DMS79 (cell line): ENCODE measurements around the gene ANO9.
"Not testable (repeated sequence)": the region's sequence is repeated elsewhere in the genome, so short reads cannot be mapped to it uniquely, and the experiment has no call there.

Experiments
- DNase-seq: peaks from one replicate; lab custom pipeline; 2025; lab: John Stamatoyannopoulos, UW

ANO9 gene

GRCh38 chr11:400241-400689 lies 41.5 kb downstream of the ANO9 start:
- no peak for DNase-seq

- no peak for DNase-seq
Observed at GRCh38 chr11:399731-400211, 42.0 kb downstream of the ANO9 start.

- DNase-seq: no peak
Observed at GRCh38 chr11:398826-399225, 43.0 kb downstream of the ANO9 start.

GRCh38 chr11:396948-397548 lies 44.8 kb downstream of the ANO9 start:
- DNase-seq: no peak

GRCh38 chr11:396511-396947 lies 45.3 kb downstream of the ANO9 start:
- DNase-seq: no peak

GRCh38 chr11:395866-396265 lies 45.9 kb downstream of the ANO9 start:
- DNase-seq: no peak

GRCh38 chr11:394858-395655 lies 46.8 kb downstream of the ANO9 start:
- no peak for DNase-seq

GRCh38 chr11:394034-394857 lies 47.6 kb downstream of the ANO9 start, which contains the start of gene PKP3:
PKP3 (plus strand) TSS chr11:394209; CDS start chr11:394293, 84 bp downstream.
- DNase-seq: no peak

GRCh38 chr11:393219-394033 lies 48.4 kb downstream of the ANO9 start:
- DNase-seq: no peak

GRCh38 chr11:392102-392777 lies 49.6 kb downstream of the ANO9 start:
- no peak for DNase-seq

- DNase-seq: no peak
Observed at GRCh38 chr11:391117-392017, 50.4 kb downstream of the ANO9 start.

- no peak for DNase-seq
Observed at GRCh38 chr11:390175-390574, 51.6 kb downstream of the ANO9 start.

- not testable (repeated sequence) for DNase-seq
Observed at GRCh38 chr11:389369-389768, 52.4 kb downstream of the ANO9 start.

- DNase-seq: no peak
Observed at GRCh38 chr11:387193-387793, 54.5 kb downstream of the ANO9 start.

GRCh38 chr11:386483-386882 lies 55.3 kb downstream of the ANO9 start:
- DNase-seq: no peak

GRCh38 chr11:385594-386351 lies 56.0 kb downstream of the ANO9 start:
- no peak for DNase-seq

GRCh38 chr11:384511-384910 lies 57.3 kb downstream of the ANO9 start:
- DNase-seq: no peak

- DNase-seq: no peak
Observed at GRCh38 chr11:383431-383830, 58.4 kb downstream of the ANO9 start.
